Measurements from ENCODE around the gene DLST.

DNA sequence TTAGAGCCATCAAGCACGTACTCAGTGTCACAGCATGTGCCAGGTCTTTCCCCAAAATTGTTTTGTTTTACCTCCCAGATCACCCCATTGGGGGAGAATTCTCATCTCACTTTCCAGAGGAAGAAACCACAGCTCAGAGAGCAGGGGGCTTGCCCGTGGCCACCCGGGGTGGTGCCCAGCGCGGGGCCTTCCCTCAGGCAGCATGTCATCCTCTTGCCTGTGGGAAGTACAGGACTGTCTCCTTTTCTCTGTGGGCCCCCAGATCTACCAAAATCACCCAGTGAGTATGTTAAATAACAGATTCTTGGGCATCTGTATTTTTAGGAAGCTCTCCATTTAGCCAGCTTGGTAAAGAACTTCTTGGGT lies 35.4 kb downstream of the DLST start:
- TF ChIP-seq, protein P1, sequence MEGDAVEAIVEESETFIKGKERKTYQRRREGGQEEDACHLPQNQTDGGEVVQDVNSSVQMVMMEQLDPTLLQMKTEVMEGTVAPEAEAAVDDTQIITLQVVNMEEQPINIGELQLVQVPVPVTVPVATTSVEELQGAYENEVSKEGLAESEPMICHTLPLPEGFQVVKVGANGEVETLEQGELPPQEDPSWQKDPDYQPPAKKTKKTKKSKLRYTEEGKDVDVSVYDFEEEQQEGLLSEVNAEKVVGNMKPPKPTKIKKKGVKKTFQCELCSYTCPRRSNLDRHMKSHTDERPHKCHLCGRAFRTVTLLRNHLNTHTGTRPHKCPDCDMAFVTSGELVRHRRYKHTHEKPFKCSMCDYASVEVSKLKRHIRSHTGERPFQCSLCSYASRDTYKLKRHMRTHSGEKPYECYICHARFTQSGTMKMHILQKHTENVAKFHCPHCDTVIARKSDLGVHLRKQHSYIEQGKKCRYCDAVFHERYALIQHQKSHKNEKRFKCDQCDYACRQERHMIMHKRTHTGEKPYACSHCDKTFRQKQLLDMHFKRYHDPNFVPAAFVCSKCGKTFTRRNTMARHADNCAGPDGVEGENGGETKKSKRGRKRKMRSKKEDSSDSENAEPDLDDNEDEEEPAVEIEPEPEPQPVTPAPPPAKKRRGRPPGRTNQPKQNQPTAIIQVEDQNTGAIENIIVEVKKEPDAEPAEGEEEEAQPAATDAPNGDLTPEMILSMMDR (IDR thresholded peaks at IDR 0.05) = no peak
- TF ChIP-seq EZH2 (IDR thresholded peaks at IDR 0.05) = no peak
